Limb (tissue), 2 donors: ENCODE measurements around the gene HAUS7.
A peak's percentile ranks its signal among the peaks of the same experiment; 100 is the strongest.

Experiments
- DNase-seq, 2 donors: peaks; one replicate each; pipeline ENCODE4 v3.0.0-alpha.2; 2016; ENCODE audit errors: extremely low spot score in 2 of 2

The HAUS7 gene

DNA sequence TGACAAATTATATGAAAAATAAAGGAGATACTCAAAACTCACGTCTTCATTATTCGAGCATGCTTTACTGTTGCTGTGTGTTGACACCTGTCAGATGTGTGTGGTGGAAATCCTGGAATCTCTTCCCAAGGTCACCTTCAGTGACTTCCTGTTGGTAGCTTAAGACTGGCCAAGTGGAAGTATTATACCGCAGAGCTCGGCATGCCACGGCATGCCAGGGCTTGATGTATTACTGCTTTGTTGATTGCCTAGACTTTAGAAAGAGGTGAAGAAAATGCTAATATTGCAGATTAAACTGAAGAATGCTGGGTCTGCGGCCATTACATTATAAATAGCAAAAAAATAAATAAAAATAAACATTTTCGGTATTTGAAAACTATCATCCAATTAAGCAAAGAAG is 29.1 kb downstream of the HAUS7 start:
- no peak for DNase-seq

DNA sequence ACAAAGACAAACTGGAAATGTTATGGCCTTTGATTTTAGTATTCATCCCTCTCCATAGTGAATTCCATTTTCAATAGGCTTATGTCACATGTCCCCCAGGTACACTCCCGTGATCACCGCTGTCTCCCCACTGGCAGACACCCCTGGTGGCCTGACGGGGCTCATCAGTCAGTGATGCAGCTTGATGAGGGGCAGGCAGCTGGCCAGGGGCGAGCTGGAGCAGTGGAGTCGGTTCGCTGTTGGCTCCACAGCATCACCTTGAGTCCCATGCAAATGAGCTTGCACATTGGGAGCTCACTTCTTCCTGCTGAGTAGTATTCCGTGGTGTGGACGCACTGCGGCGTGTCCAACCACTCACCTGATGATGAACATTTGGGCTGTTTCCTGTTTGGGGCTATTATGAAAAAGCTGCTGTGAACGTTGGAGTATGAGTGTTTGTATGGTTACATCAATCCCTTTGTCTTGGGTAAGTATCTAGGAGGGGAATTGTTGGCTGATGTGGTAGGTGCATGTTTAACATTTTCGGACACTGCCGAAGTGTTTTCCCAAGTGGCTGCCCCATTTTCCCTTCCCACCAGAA is 29.7 kb downstream of the HAUS7 start:
- no peak for DNase-seq

DNA sequence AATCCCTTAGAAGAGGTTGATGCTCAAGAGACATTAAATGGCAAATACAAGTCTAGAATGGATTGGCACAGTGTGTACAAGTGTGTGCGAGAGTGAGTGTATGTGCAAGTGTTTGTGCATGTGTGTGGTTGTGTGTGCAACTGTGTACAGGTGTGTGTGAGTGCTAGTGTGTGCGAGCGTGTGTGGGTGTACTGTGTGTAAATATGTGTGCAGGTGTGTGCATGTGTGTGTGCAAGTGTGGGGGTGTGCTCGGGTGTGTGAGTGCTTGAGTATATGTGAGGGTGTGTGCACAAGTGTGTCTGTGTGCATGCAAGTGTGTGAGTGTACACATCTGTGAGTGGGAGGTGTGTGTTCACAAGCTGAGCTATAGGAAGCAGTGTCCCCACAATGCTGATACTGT is 30.4 kb downstream of the HAUS7 start:
- no peak for DNase-seq

- no peak for DNase-seq
Measured at GRCh38 chrX:153438532-153438931, 31.8 kb downstream of the HAUS7 start.

- no peak for DNase-seq
Measured at GRCh38 chrX:153435845-153436244, 34.5 kb downstream of the HAUS7 start.

DNA sequence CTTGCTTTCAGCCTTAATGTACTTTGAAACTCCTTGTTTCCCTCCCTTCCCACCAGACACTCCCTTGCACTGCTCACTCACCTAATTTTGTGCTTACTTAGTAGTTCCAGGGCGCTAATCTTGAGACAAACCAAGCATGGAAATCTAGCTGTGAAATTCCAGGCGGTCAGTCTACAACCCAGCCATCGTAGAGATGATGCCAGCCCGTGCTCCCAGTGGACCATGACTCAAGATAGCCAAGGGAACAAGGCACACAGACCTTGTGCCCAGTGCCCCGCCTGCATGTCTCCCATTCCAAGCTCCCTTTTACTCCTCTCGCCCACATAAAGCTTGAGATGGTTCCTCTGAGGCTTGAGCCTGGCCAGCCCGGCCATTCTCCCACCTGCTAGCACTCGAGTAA is 35.6 kb downstream of the HAUS7 start:
- no peak for DNase-seq

- no peak for DNase-seq
Measured at GRCh38 chrX:153433781-153434285, 36.5 kb downstream of the HAUS7 start.

DNA sequence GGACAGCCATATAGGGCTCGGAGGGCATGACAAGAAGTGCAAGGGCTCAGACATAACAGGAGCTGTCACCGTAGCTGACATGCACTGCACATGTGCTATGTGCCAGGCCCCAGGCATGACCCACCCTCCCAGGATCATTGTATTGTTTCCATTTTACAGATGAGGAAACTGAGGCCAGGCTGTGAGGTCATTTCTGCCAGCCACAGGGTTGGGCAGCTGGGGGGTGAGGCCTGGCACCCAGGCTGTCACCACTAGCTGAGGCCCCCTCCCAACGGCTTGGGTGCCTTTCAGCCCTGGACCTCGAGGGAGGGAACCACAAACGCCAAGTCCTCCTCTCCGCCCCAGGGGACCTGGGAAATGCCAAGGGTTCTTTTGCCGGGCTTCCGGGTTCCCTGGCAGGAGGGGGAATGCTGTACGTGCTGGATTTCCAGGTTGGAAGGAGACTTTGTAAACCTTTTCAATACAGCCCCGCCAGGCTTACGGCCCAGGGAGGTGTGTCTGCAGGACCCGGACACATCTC is 37.2 kb downstream of the HAUS7 start:
- no peak for DNase-seq

DNA sequence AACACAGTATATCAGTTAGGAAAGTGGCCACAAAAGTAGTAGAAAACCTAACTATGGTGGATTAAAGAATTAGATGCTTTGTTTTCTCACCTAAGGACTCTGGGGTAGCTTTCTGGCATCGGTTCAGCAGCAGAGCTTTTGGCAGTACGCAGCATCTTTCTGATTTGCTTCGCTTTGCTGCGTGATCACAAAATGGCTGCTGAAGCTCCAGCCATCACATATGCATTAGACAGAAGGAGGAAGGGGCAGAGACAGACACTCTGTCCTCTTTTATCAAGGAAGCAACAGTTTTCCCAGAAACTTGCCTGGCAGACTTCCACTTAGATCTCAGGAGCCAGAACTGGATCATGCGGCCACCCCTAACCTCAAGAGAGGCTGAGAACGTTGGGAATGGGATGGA is 39.6 kb downstream of the HAUS7 start:
- DNase-seq, result no peak

DNA sequence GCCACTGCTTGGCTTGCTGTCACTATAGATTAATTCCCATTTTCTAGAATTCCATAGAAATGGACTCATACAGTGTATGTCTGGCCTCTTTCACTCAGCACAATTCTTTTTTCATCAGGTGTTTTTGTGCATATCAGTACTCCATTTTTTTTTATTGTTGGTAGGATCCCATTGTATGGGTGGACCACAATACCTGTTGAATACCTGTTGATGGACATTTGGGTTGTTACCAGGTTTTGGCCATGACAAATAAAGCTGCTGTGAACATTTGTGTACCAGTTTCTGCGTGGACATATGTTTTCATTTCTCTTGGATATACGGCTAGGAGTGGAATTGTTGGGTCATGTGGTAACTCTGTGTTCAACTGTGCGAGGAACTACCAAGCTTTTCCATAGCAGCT is 44.2 kb downstream of the HAUS7 start:
- no peak for DNase-seq

DNA sequence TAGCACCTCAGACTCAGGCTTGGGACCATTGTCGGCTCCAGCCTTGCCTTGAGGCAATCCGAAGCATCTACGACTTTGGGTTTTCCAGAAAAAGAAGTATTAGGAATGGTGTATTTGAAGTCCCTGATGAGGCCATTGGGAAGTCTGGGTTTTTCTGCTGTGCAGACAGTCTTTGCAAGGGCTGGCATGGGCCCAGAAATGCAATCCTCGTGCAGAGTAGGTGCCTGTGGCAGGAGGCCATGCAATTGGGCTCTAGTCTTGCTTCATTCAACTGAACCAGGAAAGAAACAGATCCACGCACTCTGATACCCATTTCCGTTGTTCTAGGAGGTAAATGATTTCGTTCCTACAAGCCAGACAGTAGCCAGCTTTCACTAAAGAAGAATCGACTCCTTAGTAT is 46.7 kb downstream of the HAUS7 start:
- DNase-seq, result no peak

GRCh38 chrX:153421856-153422255 is 48.5 kb downstream of the HAUS7 start:
- DNase-seq, result no peak

- no peak for DNase-seq
Measured at GRCh38 chrX:153420851-153421599, 49.4 kb downstream of the HAUS7 start.

DNA sequence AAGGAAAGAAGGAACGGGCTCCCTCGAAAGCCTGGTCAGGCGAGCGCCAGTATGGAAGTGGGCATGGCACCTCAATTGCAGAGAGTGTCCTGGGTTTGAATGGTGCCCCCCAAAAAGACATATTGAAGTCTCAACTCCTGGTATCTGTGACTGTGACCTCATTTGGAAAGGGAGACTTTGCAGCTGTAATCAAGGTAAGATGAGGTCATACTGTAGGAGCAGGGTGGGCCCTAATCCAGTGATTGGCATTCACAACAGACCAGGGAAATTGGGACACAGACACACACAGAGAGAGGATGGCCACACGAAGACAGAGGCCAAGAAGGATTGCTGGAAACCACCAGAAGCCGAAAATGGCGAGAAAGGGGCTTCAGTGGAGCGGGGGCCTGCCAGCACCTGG is 52.7 kb downstream of the HAUS7 start:
- no peak for DNase-seq

GRCh38 chrX:153416781-153417450 is 53.5 kb downstream of the HAUS7 start:
- DNase-seq, result no peak

- DNase-seq, result no peak
Measured at GRCh38 chrX:153414856-153415510, 55.4 kb downstream of the HAUS7 start.

GRCh38 chrX:153413731-153414130 is 56.6 kb downstream of the HAUS7 start:
- no peak for DNase-seq

DNA sequence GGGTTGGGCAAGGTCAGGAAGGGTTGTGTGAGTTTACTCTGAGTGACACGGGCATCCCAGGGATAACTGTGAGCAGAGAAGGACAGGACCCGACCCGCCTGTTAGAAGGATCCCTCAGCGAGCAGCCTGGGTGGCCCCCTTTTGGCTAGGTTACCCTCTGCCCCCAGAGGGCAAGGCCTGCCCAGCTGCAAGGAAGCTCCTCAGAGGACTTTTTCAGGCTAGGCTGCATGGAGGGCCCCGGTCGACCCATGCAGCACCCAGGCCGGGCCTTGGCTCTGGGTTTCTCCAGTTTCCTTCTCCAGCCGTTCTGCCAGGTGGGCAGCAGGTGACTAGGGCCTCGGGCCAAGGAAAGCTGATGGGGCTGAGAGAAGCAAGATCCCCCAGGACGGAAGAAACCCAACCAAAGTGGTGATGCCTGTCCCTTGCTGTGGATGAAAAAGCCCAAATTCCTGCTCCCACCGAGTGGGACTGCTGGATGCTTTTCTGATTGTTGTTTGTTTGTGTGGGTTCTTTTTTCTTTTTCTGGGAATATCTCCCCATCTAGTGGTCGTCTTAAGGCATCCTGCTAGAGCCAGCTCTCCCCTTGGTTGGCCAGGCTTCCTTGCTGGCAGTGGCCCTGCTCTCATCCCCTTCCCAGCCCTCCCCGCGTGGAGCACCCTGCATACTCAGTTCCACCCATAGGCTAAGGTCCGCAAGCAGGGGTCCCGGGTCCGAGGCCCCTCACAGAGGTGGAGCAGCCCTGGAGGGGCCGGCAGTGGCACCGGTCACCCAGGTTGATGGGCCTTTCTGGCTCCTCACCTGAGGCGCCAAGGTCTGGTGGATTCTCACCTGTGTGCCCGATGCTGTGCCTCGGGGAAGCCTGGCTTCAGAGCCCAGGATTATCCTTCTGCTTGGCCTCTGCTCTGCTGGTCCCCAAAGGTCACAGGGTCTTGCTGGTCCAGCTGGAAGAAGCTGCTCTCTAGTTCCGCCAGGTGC is 57.3 kb downstream of the HAUS7 start:
- no peak for DNase-seq

DNA sequence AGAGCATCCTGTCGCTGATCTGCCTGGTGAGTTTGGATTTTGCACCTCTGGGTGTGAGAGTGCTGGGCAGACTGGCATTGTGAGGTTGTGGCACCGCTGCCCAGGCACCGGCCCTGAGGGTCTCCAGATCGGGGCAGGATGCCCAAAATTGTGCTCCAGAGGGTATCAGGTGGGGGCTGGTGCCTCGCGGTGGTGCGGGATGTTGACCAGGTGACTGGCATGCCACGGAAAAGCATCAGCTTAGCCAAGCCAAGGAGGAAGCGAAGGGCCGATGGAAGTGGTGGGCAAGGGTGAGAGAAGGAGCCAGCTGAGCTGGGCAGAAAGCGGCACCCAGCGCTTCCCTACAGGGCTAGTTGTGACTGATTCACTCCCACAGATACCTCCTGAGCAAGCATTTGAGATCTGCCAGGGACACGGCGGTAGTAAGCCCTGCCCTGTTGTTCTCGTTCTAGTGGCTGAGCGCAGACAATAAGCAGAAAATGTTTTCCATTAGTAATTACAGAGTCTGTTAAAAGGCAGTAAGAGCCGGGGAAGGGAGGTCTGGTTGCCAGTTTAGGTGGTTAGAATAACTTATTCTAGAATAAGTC is 58.3 kb downstream of the HAUS7 start:
- DNase-seq, result no peak

GRCh38 chrX:153411255-153411987 is 59.0 kb downstream of the HAUS7 start, which contains the start of gene ZFP92:
ZFP92 (plus strand) TSS chrX:153411472; CDS start chrX:153418323, 6,851 bp downstream.
- DNase-seq, result peak in 1 of 2 donors; percentile 43
